Activated CD4-positive, alpha-beta T cell treated with anti-CD3 and anti-CD28 coated beads for 48 hours (primary cell): ENCODE results near the gene SFXN5.

ENCODE experiments used
- DNase-seq: peaks from one replicate; pipeline ENCODE4 v3.0.0-alpha.2; 2020

SFXN5 gene

DNA sequence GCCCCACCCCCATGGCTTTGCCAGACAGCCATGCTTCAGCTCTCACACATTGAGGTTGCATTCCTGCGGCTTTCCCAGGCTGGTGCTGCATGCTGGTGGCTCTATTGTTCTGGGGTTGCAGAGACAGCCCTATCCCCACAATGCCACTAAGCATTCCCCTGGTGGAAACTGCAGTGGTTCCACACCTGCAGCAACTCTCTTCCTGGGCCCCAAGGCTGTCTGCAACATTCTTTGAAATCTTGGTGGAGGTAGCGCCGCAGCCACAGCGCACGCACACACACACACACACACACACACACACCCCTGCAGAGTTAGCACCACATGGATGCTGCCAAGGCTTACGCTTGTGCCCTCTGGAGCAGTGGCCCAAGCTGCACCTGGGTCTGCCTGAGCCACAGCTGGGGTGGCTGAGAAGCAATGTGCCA, 21.4 kb downstream of the SFXN5 start:
- DNase-seq, result no peak

DNA sequence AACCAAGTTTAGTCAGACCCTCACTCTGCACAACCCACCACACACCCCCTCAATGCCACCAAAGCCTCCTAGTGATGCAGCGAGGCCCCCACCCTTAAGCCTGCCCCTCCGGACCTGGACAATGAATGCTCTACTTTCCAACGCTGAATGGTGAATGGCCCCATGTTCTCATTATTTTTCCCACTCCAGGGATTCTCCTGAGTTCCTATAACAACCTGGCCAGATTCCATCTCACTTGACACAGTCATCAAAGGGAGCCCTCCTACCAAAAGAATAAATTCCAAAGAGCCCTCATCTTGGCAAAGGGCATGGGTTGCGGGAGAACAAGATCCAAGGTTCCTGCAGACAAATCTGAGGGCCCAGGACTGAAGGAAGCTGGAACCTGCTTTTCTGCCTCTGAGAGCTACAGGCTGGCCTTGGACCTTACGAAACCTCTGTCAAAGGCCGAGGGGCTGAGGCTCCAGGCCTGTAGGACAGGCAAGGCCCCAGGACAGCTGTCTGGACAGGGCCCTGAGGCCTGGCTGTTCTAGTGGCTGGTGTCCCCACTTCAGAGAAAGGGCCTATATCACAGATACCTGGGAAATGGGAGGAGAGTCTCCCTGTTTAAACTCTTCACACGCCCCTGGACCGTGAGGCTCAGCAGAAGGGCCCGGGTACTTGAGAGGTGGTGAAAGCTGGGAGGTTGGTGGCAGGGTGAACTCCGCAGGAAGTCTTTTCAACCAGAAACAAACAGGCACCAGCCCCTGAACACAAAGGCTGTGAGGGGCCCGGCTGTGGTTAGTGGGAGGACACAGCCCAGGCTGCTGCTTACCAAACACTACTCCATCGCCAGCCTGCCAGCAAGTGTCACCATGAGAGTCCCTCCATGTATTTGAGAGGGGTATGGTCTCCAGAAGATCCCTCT, 27.3 kb downstream of the SFXN5 start:
- DNase-seq, result no peak

DNA sequence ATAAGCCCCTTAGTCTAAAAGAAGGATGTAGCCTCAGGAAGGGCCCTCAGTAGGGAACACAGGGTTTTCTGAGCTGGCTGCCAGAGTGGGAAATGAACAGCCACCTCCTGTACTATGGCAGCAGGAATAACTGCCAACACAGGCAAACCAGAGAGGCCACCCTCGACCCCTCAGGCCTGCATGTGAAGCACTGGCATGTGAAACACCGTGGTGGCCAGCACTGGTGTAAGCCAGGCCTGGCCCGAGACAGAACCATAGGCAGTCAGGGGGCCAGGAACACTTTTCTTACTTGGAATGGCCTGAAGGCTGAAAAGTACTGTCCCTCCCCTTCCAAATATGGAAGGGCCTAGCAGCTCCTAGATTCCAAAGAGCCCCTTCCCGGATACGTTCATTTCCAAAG, 28.2 kb downstream of the SFXN5 start:
- DNase-seq, result no peak

DNA sequence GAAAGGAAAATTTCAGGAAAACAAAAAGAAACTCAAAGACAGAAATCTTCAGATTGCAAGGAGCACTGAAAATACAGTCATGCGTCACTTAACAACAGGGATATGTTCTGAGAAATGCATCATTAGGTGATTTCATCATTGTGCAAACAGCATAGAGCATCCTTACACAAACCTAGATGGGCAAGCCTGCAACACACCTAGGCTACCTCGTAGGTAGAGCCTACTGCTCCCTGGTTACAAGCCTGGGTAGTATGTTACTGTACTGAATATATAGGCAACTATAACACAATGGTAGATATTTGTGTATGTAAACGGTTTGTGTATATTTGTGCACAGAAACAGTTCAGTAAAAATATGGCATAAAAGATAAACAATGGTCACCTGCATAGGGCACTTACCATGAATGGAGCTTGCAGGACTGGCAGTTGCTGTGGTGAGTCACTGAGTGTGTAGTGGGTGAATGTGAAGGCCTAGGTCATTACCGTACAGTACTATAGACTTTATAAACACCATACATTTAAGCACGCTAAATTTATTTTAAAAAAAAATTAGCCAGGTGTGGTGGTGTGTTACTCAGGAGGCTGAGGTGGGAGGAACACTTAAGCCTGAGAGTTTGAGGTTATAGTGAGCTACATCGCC, 33.4 kb downstream of the SFXN5 start:
- no peak for DNase-seq

DNA sequence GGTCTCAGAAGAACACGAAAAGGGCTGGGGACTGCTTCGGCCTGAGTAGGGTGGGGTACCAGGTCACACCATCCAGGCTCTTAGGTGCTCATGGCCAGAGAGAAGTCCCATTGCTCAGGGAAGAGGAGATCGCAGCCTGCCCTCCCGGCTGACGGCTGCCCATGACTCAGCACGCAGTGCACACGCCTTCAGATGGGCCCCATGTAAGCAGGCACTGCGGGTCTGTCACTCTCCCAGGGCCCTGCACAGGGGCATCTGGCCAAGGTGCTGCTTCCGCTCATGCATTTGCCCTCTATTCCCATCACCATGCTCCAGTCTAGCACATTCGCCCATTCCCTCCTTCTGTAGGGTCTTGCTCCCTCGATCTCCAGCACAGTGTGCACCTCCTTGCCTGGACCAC, 34.7 kb downstream of the SFXN5 start:
- no peak for DNase-seq

DNA sequence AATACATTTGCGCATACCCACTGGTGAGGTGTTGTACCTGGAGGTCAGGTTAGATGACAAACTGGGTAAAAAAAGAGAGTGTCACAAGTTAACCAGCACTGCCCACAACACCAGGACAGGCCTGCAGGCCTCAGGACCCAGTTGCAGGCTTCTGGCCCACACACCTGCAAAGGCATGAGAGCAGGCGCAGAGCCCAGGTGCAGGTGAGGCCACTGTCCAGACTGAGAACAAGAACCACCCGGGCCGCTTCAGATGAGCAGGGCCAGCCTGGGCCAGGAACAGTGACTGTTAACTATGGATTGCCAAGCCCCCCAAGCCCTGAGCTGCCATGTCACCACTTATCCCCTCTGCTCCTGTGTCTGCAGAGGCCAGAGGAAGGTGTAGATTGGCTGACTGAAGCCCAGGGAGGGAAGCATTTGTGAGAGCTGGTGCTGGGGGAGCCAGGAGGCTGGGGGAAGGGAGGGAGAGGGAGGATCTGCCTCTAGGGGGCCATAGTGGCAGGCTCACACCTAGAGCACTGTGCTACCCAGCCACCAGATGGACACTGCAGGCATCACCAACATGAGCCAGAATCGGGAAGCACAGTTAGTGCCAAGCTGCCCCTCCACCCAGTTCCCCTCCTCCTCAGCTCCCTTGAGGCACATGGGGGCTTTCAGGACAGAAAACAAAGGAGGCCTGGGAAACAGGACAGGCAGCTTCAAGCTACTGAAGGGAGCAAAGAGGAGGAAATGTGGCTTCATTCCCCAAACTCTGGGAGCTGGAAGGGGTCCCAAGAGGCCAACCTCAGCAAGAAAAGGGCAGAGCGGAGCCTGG, 35.4 kb downstream of the SFXN5 start:
- DNase-seq, result no peak

DNA sequence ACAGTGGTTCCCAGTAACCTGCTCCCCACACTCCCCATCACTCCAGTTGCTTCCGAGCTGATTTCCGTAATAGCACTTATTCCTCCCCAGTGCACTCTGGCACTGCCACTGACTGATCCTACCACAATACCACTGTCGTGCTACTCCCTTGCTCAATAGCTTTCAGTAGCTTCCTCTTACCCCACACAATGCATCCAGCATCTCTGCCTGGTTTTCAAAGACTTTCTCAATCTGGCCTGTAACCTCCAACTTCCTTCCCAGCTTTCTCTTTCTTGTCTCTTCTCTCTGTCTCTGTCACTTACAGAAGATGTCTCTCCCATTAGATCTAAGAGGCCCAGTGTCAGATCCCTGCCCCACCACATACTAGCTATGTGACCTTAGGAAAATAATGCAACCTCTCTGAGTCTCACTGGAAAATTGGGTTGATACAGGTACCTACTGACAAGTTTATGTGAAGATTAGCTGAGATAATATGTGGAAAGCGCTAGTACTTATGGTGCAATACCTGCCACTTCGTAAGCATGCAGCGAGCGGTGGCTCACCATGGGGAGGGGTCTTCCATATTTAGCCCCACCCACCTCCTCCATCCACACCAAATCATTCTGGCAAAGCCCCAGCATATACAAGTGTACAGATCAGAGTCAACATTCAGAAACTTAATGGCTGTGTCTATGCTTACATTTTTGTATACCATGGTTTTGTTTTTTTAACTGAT, 36.7 kb downstream of the SFXN5 start:
- no peak for DNase-seq

DNA sequence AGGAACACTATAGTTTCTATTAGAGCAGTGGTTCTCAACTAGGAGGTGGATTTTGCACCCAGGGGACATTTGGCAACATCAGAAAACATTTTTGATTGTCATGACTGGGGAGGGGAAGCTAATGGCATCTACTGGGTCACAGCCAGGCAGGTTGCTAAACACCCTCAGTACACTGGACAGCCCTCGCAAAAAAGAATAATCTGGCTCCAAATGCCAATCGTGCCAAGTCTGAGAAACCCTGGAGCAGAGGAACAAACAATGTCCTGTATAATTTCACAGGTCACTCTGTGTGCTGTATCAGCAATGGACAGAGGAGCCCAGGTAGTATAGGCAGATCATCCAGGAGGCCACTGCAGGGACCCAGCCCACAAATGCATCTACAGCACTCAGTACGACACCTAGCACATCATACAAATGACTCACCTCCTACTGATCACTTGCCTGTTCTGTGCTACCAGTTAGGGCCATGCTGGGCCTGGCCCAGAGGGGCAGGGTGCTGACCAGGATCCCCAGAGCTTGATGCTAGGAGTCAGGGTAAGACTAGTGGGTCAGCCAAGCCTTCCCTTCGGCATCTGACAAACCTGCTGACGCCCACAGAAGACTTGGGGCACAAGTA, 37.6 kb downstream of the SFXN5 start:
- no peak for DNase-seq

DNA sequence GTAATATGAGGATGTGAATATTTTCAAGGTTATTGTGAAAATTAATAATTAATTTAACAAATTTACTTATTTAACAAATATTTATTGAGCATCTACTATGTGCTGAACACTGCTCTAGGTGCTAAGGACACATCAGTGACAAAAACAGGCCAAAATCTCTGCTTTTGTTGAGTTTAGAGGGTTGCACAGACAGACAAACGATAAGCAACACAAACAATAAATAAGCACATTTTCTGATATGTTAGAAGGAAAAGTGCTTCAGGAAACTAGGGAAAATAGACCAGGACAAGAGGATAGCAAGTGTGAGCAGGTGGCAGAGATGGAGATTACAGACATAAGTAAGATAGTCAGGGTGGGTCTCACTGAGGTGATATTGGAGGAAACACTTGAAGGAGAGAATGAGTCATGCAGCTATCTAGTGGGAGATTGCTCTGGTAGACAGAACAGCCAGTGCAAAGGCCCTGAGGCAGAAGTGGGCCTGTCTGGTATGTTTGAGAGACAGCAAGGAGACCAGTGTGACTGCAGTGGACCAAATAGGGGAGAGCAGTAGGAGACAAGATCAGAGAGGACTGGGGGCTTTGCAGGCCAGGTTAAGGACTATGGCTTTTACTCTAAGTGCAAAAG, 38.3 kb downstream of the SFXN5 start:
- DNase-seq, result no peak

DNA sequence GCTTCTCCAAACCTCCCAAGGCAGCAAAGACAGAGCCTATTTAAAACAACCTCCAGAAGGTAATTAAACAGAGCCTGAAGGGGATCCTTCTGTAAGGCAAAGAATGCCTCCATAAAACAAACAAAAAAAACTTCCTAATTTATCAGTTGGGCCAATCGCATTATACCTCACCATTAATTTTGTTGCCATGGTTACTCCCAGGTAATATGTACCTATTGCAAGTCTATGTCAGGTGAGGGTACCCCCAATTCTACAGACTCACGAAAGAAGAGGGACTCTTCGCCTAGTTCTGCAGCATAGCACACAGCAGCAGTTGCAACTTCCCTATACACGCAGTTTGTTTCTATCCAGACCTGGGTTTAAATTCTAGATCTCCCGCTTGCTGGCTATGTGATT, 38.8 kb downstream of the SFXN5 start:
- no peak for DNase-seq

DNA sequence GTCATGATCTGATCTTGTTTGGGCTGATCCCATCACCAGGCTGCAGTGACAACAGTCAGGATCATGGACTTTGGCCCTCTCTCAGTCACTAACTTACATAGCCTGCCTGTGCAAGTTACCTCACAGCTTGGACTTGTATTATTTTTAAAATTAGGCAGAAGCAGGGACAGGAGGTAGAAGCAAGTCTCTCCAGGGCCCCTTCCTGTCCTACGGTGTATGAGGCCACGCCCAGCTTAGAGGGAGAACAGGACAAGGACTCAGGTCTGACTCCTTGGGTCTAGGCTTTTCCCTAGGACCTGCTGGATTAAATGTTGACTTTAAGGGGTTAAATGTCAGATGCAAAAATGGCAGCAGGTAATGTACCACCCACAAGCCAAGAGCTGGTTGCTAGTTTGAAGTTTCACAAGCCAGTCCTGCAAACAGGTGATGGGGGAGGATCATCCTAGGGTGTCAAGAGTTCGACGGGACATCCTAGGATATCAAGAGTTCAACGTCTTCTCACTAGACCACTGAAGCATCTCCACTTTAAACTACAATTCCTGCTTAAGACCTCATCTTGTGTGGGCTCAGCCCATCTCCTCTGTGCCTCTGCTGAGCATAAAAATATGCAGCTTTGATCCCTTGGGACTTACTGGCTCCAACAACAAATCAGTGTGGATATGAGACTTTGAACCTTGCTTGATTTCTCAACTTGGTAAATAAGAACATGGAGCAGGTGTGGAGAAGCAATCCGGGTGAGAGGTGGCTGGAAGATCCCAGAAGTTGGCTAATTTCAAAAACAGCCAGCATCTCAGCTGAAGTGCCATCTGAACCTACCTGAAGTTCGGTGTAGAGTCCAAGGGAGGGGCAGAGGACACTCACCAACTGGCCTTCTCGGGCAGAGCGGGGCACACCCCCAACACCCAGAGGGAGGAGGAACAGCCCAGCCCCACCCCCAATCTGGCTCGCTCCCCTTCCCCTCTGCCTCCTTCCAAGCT, 39.5 kb downstream of the SFXN5 start:
- no peak for DNase-seq

DNA sequence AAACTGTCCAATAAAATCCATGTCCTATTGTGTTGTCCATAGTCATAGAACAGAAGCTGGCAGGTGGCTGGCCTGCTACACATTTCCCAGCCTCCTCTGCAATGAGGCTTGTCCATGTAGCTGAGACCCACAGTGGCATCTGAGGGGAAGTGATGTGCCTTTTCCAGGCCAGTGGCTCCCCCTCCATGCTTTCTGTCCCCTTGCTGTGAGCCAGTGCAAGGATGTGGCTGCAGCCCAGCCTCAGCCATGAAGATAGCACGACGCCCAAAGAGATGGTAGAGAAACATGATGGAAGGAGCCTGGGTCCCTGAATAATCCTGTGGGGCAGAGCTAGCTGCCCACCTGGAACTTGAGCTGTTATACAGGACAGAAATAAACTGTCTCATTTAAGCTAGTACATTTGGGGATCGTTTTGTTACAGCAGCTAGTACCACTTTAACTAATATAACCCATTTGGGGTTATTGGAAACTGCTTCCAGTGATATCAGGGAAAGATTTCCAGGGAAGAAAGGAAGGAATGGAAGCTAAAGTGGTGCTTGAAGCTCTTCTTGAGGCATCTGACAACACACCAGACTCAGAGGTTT, 40.3 kb downstream of the SFXN5 start:
- DNase-seq, result no peak

DNA sequence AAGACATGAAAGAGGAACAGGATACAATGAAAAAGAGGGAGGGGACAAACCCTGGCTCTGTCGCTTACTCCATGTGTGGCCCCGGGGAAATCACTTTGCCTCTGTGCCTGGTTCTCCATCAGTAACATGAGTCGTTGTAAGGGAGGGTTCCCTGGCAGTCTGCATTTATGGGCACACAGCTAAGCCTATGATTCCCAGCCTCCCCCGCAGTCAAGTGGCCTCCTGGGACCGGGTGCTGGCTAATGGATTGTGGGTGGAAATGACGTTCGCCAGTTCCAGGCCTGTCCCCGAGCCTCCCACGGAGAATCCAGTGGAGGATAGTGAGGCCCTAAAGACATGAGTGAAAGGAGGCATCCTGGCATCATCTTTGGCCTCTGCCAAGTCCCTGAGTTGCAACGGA, 42.7 kb downstream of the SFXN5 start:
- no peak for DNase-seq

DNA sequence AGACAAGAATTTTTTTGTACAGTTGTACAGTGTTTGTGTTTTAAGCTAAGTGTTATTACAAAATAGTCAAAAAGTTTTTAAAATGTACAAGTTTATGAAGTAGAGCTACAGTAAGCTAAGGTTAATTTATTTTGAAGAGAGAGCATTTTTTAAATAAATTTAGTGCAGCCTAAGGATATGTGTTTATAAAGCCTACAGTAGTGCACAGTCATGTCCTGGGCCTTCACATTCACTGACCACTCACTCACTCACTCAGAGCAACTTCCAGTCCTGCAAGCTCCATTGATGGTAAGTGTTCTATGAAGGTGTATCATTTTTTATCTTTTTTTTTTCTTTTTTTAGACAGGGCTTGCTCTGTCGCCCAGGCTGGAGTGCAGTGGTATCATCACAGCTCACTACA, 44.2 kb downstream of the SFXN5 start:
- DNase-seq, result no peak

DNA sequence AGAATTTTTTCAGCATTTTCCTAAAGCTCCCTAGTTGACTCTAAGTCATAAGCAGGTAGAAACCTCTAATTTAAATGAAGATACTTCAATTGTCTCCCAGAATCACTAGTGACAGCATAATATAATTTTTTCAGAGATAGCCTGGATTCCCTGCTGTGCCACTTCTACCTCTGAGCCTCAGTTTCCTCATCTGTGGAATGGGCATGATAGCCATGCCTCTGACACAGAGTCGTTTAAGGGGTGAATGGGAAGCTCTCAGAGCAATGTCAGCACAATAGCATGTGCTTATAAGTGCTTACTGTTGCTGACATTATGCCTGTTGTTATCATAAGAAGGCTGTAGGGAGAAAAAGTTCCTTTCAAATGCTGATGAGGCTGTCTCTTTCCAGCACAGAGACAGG, 48.0 kb downstream of the SFXN5 start:
- DNase-seq, result no peak

DNA sequence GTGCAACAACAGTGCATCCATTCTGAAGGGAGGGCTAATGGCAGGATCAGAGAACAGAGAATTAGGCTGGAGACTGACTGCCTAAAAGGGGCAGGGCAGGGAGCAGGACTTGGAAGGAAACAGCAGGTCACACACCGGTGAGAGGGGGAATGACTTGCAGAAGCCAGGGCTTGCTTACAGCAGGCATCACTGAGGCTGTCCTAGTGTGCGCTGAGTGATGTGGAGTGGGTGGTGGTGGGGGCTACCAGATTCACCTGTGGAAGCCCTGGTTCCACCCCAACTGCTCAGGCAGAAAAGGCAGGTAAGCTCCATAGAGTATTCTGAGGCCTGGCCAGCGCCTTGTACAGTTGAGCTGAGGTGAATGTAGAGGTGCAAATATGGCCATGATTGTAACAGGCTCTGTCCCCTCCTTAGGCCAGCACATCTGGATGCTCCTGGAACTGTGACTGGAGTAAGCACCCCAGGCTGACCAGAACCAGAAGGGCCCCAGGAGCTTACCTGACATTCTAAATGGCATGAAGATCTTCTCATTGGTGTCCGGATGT, 49.4 kb downstream of the SFXN5 start:
- DNase-seq, result no peak

DNA sequence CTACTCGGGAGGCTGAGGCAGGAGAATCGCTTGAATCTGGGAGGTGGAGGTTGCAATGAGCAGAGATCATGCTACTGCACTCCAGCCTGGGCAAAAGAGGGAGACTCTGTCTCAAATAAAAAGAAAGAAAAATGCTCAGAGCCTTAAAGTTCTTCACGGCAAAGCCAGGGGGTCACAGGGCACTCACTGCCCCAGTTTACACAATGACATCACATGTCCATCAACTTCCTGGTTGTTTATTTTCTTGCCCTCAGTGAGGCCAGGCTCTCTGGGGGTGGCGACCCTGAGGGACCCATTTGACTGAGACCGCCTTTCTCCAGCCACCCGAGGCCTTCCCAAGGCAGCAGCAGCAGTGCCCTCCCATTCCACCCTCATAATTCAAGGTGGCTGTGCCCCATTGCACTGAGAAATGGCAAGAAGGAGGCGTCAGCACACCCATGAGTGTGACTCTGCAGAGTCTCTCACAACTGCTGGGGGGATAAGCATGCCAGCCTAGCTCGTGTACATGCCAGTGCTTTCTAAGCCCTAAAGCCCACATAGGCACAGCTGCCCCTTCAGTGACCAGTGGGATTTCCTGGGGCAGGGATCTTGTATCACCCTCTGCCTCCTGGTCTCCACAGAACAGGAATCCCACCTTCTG, 50.0 kb downstream of the SFXN5 start:
- no peak for DNase-seq

DNA sequence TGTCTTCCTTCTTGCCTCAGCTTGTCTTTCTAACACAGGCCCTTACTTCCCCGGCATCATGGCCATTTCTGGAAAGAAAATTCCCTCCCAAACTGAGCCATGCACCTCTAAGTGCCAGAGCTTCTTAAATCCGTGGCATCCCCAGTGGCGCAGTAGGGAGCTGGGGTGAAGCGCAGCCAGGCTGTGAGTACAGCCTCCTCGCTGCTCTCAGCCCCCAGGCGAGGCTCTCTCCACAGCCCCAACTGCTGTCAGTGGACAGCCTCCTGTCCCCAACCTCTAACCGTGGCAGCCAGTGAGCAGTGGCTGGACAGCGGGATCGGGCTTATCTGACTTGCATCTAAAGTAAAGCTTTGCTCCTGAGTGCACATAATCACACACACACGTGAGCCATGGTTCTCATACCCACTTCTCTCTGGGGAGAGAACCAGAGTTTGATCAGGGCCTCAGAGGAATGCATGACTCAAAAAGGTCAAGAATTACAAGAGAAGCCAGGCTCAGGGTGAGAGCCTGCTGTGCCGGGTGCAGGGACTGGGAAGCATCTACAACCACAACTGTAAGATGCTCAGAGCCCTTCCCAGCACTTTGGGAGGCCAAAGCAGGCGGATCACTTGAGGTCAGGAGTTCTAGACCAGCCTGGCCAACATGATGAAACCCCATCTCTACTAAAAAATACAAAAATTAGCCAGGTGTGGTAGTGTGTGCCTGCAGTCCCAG, 50.7 kb downstream of the SFXN5 start:
- no peak for DNase-seq

DNA sequence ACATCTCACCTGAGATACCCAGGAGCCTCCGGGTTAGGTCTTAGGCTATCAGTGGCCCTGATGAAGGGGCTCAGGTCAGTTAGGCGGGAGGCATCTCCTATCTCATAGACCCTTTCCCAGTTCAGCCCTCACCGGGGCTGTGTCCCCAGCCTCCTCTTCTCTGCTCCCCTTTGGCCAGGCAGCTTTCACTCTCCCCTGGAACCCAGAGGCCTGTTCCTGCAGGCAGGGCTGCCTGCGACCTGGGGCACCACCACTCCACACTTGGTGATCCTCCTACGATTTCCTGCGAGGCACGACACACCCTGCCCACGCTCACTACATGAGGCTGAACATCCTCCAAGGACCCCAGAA, 51.2 kb downstream of the SFXN5 start:
- no peak for DNase-seq
